ENCODE results near the gene MFAP2.

DNA sequence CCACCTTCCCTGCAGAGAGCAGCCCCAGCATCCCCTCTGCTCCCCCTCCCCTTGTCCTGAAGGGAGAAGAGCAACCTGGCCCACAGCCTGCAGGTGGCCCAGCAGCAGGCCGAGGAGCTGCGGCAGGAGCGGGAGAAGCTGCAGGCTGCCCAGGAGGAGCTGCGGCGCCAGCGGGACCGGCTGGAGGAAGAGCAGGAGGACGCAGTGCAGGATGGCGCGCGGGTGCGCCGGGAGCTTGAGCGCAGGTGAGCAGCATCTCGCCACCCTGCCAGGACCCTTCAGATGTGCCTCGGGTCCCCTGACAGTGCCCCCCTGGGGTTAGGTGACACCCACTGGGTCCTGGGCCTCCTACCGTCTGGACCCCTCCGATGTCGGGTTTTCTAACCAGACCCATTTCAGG is 36.4 kb downstream of the MFAP2 start:
- no peak for TF ChIP-seq POLR2A (IDR thresholded peaks at IDR 0.05)
- TF ChIP-seq, protein P1, sequence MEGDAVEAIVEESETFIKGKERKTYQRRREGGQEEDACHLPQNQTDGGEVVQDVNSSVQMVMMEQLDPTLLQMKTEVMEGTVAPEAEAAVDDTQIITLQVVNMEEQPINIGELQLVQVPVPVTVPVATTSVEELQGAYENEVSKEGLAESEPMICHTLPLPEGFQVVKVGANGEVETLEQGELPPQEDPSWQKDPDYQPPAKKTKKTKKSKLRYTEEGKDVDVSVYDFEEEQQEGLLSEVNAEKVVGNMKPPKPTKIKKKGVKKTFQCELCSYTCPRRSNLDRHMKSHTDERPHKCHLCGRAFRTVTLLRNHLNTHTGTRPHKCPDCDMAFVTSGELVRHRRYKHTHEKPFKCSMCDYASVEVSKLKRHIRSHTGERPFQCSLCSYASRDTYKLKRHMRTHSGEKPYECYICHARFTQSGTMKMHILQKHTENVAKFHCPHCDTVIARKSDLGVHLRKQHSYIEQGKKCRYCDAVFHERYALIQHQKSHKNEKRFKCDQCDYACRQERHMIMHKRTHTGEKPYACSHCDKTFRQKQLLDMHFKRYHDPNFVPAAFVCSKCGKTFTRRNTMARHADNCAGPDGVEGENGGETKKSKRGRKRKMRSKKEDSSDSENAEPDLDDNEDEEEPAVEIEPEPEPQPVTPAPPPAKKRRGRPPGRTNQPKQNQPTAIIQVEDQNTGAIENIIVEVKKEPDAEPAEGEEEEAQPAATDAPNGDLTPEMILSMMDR (IDR thresholded peaks at IDR 0.05) = no peak
